ENCODE results near the gene GPC6.
"Not testable (repeated sequence)": the region's sequence is repeated elsewhere in the genome, so short reads cannot be mapped to it uniquely, and the experiment has no call there.

The GPC6 gene

DNA sequence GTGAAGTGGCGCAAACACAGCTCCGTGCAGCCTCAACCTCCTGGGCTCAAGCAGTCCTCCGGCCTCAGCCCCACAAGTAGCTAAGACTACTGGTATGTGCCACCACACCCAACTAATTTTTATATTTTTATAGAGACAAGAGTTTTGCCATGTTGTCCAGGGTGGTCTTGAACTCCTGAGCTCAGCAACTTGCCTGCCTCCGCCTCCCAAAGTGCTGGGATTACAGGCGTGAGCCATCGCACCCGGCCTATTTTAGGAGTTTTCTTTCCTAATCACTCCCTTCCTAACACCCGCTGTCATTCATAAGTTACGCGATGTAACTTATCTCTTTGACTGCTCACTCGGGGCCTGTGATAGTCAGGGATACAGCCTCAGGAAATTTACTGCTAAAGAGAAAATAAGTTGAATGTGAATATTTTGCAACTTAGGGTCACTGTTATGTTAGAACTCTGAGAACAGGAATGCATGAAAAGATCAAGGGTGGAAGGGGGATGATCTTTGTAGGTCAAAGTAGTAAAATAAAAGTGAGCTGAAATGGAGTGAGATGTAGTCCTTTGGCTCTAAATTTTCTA lies 1112.6 kb downstream of the GPC6 start:
- TF ChIP-seq, protein P1, sequence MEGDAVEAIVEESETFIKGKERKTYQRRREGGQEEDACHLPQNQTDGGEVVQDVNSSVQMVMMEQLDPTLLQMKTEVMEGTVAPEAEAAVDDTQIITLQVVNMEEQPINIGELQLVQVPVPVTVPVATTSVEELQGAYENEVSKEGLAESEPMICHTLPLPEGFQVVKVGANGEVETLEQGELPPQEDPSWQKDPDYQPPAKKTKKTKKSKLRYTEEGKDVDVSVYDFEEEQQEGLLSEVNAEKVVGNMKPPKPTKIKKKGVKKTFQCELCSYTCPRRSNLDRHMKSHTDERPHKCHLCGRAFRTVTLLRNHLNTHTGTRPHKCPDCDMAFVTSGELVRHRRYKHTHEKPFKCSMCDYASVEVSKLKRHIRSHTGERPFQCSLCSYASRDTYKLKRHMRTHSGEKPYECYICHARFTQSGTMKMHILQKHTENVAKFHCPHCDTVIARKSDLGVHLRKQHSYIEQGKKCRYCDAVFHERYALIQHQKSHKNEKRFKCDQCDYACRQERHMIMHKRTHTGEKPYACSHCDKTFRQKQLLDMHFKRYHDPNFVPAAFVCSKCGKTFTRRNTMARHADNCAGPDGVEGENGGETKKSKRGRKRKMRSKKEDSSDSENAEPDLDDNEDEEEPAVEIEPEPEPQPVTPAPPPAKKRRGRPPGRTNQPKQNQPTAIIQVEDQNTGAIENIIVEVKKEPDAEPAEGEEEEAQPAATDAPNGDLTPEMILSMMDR (conservative IDR thresholded peaks at IDR 0.05; ENCODE audit: low read depth, low read length), result no peak
- no peak overlapping the region for H3K4me3 ChIP-seq (ENCODE audit: low read length)
- no peak for DNase-seq (ENCODE audit: low read depth)

DNA sequence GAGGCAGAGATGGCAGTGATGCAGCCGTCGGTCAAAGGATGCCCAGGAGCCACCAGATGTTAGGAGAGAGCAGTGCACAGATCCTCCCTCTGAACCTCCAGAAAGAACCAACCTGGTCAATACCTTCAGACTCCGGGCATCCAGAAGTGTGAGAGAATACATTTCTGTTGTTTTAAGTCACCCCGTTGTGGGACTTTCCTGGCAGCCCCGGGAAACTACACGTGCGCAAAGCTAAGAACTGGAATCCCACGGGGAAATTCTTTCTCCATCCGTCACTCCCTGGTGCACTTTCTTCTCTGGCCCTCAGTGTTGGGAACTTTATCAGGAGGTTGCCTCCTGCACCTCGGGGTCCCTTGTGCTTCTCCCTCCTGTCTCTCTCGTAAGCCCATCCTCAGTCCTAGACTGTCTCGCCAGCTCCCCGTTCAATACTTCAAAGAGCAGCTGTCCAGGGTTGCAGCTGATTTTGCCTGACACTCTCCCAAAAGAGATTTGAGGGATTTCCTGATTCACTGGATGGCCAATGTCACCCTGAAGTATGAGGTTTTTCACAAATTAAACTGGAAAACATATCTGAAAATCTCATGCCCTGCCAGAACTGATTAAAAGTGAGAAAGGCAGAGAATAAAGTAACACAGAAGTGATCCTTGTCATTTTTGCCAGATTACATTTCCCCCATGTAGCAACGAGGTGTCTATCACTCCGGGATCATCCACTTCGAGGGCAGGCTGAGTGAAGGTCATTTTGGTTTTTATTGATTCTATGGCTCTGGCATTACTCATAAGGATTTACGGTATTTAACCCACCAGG lies 1116.0 kb downstream of the GPC6 start:
- TF ChIP-seq, protein P1 (conservative IDR thresholded peaks at IDR 0.05; ENCODE audit: low read depth, low read length), result no peak
- no peak for DNase-seq (ENCODE audit: low read depth)
- H3K4me3 ChIP-seq (ENCODE audit: low read length), result no peak overlapping the region

DNA sequence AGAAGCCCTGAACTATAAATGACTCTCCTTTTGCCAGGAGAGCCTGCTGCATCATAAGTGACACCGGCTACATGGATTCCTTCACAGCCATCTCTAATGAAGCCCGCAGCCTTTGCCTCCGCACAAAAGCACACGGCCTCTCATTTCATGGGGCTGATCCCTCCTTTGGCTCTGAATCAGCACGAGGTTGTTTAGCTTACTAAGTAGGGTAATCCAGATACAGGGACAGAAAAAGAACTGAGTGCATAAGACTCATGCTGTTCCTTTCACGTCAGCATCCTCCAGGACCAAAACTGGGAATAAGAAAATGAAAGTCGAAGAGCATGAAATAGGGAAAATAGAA lies 1116.6 kb downstream of the GPC6 start:
- TF ChIP-seq, protein P1 (conservative IDR thresholded peaks at IDR 0.05; ENCODE audit: low read depth, low read length), result no peak
- DNase-seq (ENCODE audit: low read depth), result peak; percentile 85
- no peak overlapping the region for H3K4me3 ChIP-seq (ENCODE audit: low read length)

DNA sequence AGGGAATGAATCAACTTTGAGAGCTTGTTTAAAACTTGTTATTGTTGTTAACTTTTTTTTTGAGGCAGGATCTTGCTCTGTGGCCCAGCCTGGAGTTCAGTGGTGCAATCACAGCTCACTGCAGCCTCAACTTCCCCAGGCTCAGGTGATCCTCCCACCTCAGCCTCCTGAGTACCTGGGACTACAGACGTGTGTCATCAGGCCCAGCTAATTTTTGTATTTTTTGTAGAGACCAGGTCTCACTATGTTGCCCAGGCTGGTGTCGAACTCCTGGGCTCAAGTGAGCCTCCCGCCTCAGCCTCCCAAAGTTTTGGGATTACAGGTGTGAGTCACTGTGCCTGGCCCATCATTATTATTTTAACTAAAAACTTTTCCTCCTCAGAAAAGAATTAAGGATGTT lies 1117.1 kb downstream of the GPC6 start:
- not testable (repeated sequence) for DNase-seq (ENCODE audit: low read depth); H3K4me3 ChIP-seq (ENCODE audit: low read length)

DNA sequence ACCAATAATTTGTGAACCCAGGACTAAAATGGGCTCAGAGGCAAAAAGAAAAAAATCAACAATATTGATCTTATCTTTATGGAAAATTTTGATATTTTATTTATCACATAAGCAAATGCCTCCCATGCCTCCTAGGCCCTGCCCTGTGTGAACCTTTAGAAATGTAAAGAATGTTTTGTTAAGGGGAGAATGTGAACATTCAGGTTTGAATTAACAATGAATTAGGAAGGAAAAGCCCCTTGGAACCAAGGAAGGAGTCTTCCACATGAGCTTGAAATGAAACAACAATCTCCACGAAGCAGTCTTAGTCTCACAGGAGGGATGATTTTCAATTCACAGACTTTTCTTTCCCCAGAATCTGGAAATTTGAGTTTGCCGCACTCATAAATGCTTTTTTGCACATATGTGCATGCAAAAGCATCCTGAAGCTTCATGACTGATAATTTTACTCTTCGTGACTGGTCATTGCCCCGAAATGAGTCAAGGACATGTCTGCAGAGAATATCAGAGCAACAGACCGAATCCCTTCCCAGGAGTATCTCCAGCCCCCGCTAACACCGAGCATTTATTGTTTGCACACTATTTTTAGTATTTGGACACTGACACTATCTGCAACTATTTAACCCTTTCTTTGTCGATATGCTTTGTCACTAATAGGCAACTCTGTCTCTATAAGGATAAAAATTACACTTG lies 1117.7 kb downstream of the GPC6 start:
- TF ChIP-seq, protein P1 (conservative IDR thresholded peaks at IDR 0.05; ENCODE audit: low read depth, low read length), result no peak
- no peak for DNase-seq (ENCODE audit: low read depth)
- no peak overlapping the region for H3K4me3 ChIP-seq (ENCODE audit: low read length)

DNA sequence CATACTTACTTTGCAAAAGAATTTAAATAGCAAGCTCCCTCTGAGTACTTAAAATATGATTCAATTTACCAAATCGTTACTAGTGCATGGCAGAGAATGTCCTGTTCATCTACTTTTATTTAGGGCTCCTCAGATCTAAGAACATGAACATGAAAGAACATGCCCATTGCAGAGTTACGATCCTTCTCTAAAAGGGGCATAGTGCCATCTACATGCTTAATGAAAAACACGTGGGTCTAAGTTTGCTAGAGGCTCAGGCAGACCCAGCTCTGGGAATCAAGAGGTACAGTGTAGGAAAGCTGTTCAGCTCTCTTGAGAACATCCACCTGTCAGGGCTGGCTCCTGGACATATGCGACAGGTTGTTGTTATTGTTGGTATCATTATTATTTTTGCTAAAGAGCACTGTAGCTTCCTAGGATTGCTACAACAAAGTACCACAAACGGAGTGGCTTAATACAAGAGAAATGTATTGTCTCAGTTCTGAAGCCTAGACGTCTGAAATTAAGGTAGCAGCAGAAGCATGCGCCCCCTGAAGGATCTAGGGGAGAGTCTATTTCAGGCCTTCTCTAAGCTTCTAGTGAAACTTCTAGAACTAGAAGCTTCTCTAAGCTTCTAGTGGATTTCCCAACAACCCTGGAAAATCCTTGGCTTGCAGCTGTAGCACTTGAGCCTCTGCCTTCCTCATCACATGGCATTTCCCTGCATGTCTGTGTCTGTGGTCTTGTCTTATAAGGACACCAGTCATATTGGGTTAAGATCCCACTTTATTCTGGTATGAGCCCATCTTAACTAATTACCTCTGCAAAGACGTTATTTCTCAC lies 1119.0 kb downstream of the GPC6 start:
- TF ChIP-seq, protein P1 (conservative IDR thresholded peaks at IDR 0.05; ENCODE audit: low read depth, low read length), result no peak
- H3K4me3 ChIP-seq (ENCODE audit: low read length), result no peak overlapping the region
- DNase-seq (ENCODE audit: low read depth), result no peak
